Subcutaneous adipose tissue (tissue), 4 donors: ENCODE results near the gene DOCK4. TPM values are rescaled to one million over a fixed set of nuclear protein-coding genes. Genes with fewer than 3 reads are reported as not detected.

ENCODE experiments used
- CTCF ChIP-seq: fragments of 450-650 bp; IDR thresholded peaks from one replicate; pipeline ENCODE4 v1.5.1; 2016; ENCODE audit warnings: low read depth, mild to moderate bottlenecking, control low read depth, antibody characterized with exemption, moderate library complexity
- total RNA-seq, 4 donors: library from RNA; depleted of rRNA; stranded (reverse); fragments of >200 nt; gene quantifications; one replicate each; pipeline ENCODE4 v1.1.0, GENCODE V29; 2016

The DOCK4 gene
- total RNA-seq, 4 donors from 2014 or later, result 44.3 to 59.3 (median 52.5) TPM

- TF ChIP-seq CTCF, result no peak
These were observed 142.2 kb downstream of the DOCK4 start for GRCh38 chr7:112063974-112064373.

DNA sequence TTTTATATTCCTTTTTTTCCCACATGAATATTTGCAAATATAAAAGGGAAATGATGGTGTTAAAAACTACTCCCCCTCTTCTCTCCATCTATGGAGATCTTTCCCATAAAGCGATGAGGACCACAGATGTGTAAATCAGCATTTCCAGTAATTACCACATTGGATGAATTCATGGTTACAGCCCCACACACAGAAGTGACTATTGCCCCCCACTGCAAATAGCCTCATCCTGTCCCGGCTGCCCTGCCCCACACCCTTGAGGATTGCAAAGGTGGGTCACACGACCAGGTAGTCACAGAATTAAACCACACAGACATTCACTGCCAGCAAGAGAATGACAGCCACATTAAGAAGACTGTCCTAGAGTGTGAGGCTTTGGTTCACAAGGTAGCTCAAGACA lies 145.1 kb downstream of the DOCK4 start:
- no peak for TF ChIP-seq CTCF

DNA sequence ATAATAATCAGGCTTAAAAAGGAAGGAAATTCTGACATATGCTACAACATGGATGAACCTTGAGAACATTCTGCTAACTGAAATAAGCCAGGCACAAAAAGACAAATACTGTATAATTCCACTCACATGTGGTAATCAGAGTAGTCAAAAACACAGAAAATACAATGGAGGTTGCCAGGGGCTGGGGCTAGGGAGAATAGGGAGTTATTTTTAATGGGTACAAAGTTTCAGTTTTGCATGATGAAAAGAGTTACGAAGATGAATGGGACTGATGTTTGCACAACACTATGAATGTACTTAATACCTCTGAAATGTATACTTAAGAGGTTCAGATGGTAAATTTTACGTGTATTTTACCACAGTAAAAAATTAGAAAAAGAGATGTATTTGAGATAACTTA lies 145.6 kb downstream of the DOCK4 start:
- TF ChIP-seq CTCF, result no peak

DNA sequence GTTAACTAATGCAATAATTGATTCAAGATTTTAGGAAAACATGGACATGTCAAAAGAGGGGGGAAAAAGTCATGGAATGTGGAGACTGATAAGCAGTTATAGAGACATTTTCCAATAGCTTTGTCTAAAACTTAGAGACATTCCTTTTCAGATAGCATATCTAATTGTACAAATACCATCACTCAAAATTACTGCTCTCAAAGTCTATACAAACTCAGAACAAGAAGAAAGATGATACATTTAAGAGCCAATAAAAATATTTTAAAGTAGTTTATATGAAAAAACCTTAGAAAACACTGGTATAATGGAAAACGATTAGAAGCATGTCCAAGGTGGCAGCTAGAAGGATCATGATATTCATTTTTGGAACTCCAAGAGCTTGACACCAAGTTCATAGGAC lies 146.5 kb downstream of the DOCK4 start:
- TF ChIP-seq CTCF, result no peak

DNA sequence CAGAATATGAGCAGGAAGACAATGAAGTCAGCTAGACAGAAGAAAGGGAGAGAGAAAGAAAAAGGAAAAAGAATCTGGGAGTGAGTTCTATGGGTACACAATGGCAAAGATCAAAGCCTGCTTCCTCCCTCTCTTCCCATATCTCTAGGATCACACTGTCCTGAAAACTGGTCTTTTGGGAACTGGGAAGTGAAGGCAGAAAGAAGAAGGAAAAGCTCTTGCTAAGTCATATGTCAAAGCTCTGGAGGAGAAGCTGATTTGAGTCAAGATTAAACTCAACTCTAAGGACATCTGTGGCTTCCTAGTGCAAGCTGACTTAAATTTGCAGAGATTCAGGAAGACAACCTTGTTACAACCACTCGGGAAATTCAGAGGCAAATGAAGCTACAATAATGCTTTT lies 147.5 kb downstream of the DOCK4 start:
- TF ChIP-seq CTCF, result no peak

GRCh38 chr7:112056409-112056808 lies 149.8 kb downstream of the DOCK4 start:
- TF ChIP-seq CTCF, result no peak

DNA sequence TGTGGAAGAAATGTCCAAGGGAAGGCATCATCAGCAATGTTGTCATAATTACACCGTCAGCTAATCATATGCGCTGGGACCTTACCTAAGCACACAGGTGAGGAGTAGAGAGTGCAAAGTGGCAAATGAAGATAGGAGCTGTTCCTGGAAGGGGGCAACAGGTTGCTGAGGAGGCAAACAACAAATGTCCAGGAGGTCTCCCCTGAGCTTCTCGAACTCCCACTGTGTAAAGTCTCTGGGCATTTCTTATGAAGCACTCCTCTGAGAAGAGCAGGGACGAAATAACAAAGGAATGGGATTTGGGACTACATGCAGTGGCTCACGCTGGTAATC lies 152.5 kb downstream of the DOCK4 start:
- TF ChIP-seq CTCF, result no peak
